Caco-2 (cell line): ENCODE data around the gene PRKAA2. TPM values are rescaled to one million over a fixed set of nuclear protein-coding genes. Genes with fewer than 3 reads are reported as not detected.
"Not testable (repeated sequence)": the region's sequence is repeated elsewhere in the genome, so short reads cannot be mapped to it uniquely, and the experiment has no call there.

Source experiments
- Bru-seq: library from RNA; stranded (reverse); fragments of 400-500 nt; gene quantifications from one replicate; lab custom pipeline; 2021; lab: Mats Ljungman, UMichigan
- BruChase-seq, 2 experiments: library from RNA; stranded (reverse); fragments of 400-500 nt; gene quantifications; one replicate each; lab custom pipeline; 2021; lab: Mats Ljungman, UMichigan
- BruUV-seq: library from RNA; stranded (reverse); fragments of 400-500 nt; replicated peaks from 2 replicates; lab custom pipeline; 2021; lab: Mats Ljungman, UMichigan
- CTCF ChIA-PET: fragments of 300-600 bp; sonication (Branson Sonifier 250); formaldehyde crosslinking; loops from one replicate; lab custom pipeline; 2022; ENCODE audit warnings: antibody characterized with exemption; lab: Charles Lee
- POLR2A ChIA-PET: fragments of 300-600 bp; sonication (Branson Sonifier 250); formaldehyde crosslinking; loops from one replicate; lab custom pipeline; 2022; ENCODE audit warnings: antibody characterized with exemption; lab: Charles Lee
- DNase-seq, 2 experiments: peaks; one replicate each; pipeline versions ENCODE4 v3.0.0 to v3.0.0-alpha.2; 2020 to 2022
- H3K27me3 ChIP-seq: replicated peaks from 2 replicates; pipeline ENCODE4 v1.6.0; 2011; ENCODE audit warnings: low read length; ENCODE audit not compliant: control insufficient read depth, insufficient read depth
- H3K36me3 ChIP-seq: 2 replicates; pipeline ENCODE4 v1.5.1; 2011; ENCODE audit warnings: low read length; ENCODE audit not compliant: control insufficient read depth, insufficient read depth
- H3K4me1 ChIP-seq: fragments of 250-450 bp; sonication (Bioruptor Pico); 2 replicates; pipeline ENCODE4 v1.5.1; 2020; ENCODE audit warnings: mild to moderate bottlenecking
- H3K4me3 ChIP-seq: 2 replicates; pipeline ENCODE4 v1.5.1; 2011; ENCODE audit warnings: low read depth, mild to moderate bottlenecking, control low read depth, low read length
- H3K9me3 ChIP-seq: fragments of 250-450 bp; sonication (Bioruptor Pico); 2 replicates; pipeline ENCODE4 v1.5.1; 2020; ENCODE audit warnings: mild to moderate bottlenecking, moderate library complexity
- H3K27ac Mint-ChIP-seq: one replicate; pipeline ENCODE4 v1.8.0; 2022; ENCODE audit warnings: mixed read lengths; ENCODE audit not compliant: unreplicated experiment
- H3K27me3 Mint-ChIP-seq: one replicate; pipeline ENCODE4 v1.8.0; 2022; ENCODE audit warnings: mixed read lengths; ENCODE audit not compliant: insufficient read depth, unreplicated experiment
- H3K36me3 Mint-ChIP-seq: one replicate; pipeline ENCODE4 v1.8.0; 2022; ENCODE audit warnings: mild to moderate bottlenecking, mixed read lengths; ENCODE audit not compliant: insufficient read depth, unreplicated experiment
- H3K4me1 Mint-ChIP-seq: one replicate; pipeline ENCODE4 v1.8.0; 2022; ENCODE audit warnings: low read depth, mixed read lengths; ENCODE audit not compliant: unreplicated experiment
- H3K4me3 Mint-ChIP-seq: one replicate; pipeline ENCODE4 v1.8.0; 2022; ENCODE audit warnings: mild to moderate bottlenecking, moderate library complexity, mixed read lengths; ENCODE audit not compliant: unreplicated experiment
- H3K9me3 Mint-ChIP-seq: one replicate; pipeline ENCODE4 v1.8.0; 2022; ENCODE audit warnings: mixed read lengths; ENCODE audit not compliant: unreplicated experiment
- intact Hi-C: fragments of 100-400 bp; cut with micrococcal nuclease; formaldehyde crosslinking; loops from one replicate; pipeline ENCODE4 v1.10.0; 2022; ENCODE audit not compliant: unreplicated experiment
- long read RNA-seq: library from polyadenylated mRNA; stranded (forward); transcript quantifications from one replicate; pipeline ENCODE4 v2.0.0, GENCODE V29; 2022
- total RNA-seq: library from RNA; stranded (reverse); gene quantifications from 2 replicates; pipeline ENCODE4 v1.2.3, GENCODE V29; 2022
- TF ChIP-seq, protein P1 (sequence below), 2 experiments: fragments of 200-600 bp in 1 of 2; IDR thresholded peaks; 1 replicate in 1 of 2; 2 replicates in 1 of 2; pipeline versions ENCODE4 v1.5.1 to v1.8.0; 2011 to 2022; ENCODE audit warnings: antibody characterized with exemption in 1 of 2, control low read depth in 1 of 2, inconsistent platforms in 1 of 2, low read depth in 1 of 2, low read length in 1 of 2, mild to moderate bottlenecking in 1 of 2, moderate library complexity in 1 of 2; ENCODE audit not compliant: insufficient read depth in 1 of 2, severe bottlenecking in 1 of 2, unreplicated experiment in 1 of 2

PRKAA2 gene
- total RNA-seq (5.8 and 5.9 TPM in 2 replicates), Bru-seq, nascent RNA (percentile 75 among the genes with signal in this experiment), BruChase-seq, experiment 1, labeled RNA remaining after a 2-hour chase (percentile 84 among the genes with signal in this experiment), BruChase-seq, experiment 2, labeled RNA remaining after a 6-hour chase (percentile 79 among the genes with signal in this experiment)
- long read RNA-seq, full-length matches to known transcripts: 5 of 14 reads
- long read RNA-seq, partial matches to known transcripts: 1 of 14 reads
- long read RNA-seq, other reads (novel, unspliced or antisense): 8 of 14 reads

DNA sequence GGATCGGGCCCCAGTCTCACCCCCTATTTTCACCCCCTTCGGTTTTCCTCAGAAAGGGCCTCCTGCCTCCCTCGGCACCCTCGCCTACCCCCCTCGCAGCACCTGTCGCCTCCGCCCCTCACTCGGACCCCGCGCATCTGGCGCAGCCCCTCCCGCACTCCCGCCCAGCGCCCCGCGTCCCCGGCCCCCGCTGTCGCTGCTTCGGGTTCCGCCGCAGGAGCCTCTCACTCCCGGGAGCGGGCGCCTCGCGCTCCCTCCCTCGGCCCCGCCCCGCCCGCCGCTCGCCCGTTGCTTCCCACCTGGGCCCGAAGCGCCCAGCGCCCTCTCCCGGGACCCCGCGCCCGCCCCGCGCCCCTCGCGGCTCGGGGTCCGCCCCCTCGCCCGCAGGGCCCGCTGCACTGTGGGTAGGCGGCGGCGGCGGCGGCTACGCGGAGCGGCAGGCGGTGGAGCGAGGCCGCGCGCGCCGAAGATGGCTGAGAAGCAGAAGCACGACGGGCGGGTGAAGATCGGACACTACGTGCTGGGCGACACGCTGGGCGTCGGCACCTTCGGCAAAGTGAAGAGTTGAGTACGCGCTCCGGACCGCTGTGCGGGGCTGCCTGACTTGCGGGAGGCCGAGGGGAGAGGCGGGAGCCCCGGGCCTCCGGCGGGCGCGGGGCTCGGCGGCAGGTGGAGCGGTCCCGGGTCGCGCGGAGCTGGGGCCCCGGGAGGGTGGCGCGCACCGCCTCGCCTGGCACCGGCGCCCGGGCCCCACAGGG is at the start of gene PRKAA2:
TSS of gene PRKAA2 (plus strand) at position 396 of the 758 bp plus-strand sequence. CDS start at position 470, 74 bp downstream.
- DNase-seq: peak; percentile 50 to 71
- ChIA-PET CTCF (no interaction called here), POLR2A (no interaction called here)
- H3K27ac Mint-ChIP-seq: peak within 1 kb of the TSS; percentile 82
- no TSS peak for BruUV-seq
- no peaks in the 10 kb centered on the region for H3K4me1 Mint-ChIP-seq
- peak within 1 kb of the TSS; percentile 70 for H3K4me3 Mint-ChIP-seq
- Histone ChIP-seq H3K4me1 (peaks cover 6% of the 10 kb centered on the region; the same call in 1 of the 2 replicates), H3K36me3 (no peaks in the 10 kb centered on the region), H3K27me3 (no peaks in the 10 kb centered on the region), H3K9me3 (no peaks in the 10 kb centered on the region), H3K4me3 (peak within 1 kb of the TSS; percentile 78)
- no peaks in the 10 kb centered on the region for H3K36me3 Mint-ChIP-seq
- intact Hi-C loops: loop anchor here (10.0 kb wide), 1 partner anchor 60 kb away; no protein-coding TSS in a partner anchor
- no peaks in the 10 kb centered on the region for H3K9me3 Mint-ChIP-seq
- TF ChIP-seq, protein P1, sequence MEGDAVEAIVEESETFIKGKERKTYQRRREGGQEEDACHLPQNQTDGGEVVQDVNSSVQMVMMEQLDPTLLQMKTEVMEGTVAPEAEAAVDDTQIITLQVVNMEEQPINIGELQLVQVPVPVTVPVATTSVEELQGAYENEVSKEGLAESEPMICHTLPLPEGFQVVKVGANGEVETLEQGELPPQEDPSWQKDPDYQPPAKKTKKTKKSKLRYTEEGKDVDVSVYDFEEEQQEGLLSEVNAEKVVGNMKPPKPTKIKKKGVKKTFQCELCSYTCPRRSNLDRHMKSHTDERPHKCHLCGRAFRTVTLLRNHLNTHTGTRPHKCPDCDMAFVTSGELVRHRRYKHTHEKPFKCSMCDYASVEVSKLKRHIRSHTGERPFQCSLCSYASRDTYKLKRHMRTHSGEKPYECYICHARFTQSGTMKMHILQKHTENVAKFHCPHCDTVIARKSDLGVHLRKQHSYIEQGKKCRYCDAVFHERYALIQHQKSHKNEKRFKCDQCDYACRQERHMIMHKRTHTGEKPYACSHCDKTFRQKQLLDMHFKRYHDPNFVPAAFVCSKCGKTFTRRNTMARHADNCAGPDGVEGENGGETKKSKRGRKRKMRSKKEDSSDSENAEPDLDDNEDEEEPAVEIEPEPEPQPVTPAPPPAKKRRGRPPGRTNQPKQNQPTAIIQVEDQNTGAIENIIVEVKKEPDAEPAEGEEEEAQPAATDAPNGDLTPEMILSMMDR (IDR thresholded peaks at IDR 0.05; ENCODE audit: insufficient read depth in 1 of 2, low read depth in 1 of 2, low read length in 1 of 2, severe bottlenecking in 1 of 2, unreplicated experiment in 1 of 2): no peak
- H3K27me3 Mint-ChIP-seq: no peaks in the 10 kb centered on the region

GRCh38 chr1:56595397-56596191 is 49.5 kb upstream of the PRKAA2 start:
- POLR2A ChIA-PET, H3K4me1 ChIP-seq, CTCF ChIA-PET, H3K4me3 ChIP-seq, intact Hi-C loops, H3K9me3 ChIP-seq, BruUV-seq, H3K27ac Mint-ChIP-seq, H3K27me3 ChIP-seq, H3K9me3 Mint-ChIP-seq, H3K27me3 Mint-ChIP-seq, DNase-seq, H3K36me3 Mint-ChIP-seq, H3K36me3 ChIP-seq, H3K4me3 Mint-ChIP-seq: not testable (repeated sequence)
- H3K4me1 Mint-ChIP-seq: peaks cover 10% of the 10 kb centered on the region

DNA sequence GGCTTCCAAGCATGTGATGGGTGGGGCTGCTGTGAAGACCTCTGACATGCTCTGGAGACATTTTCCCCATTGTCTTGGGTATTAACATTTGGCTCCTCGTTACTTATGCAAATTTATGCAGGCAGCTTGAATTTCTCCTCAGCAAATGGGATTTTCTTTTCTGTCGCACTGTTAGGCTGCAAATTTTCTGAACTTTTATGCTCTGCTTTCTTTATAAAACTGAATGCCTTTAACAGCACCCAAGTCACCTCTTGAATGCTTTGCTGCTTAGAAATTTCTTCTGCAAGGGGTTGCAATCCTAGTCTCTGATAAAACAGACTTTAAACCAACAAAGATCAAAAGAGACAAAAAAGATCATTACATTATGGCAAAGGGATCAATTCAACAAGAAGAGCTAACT is 35.0 kb upstream of the PRKAA2 start:
- H3K27me3 Mint-ChIP-seq, H3K27me3 ChIP-seq, BruUV-seq, H3K27ac Mint-ChIP-seq, H3K4me1 ChIP-seq, H3K36me3 Mint-ChIP-seq, H3K9me3 ChIP-seq, POLR2A ChIA-PET, CTCF ChIA-PET, H3K4me1 Mint-ChIP-seq, H3K4me3 ChIP-seq, H3K4me3 Mint-ChIP-seq, intact Hi-C loops, H3K36me3 ChIP-seq, DNase-seq: not testable (repeated sequence)
- H3K9me3 Mint-ChIP-seq: peaks cover 12% of the 10 kb centered on the region

- DNase-seq, H3K4me3 ChIP-seq, H3K36me3 Mint-ChIP-seq, H3K27me3 ChIP-seq, H3K4me1 ChIP-seq, H3K27ac Mint-ChIP-seq, H3K36me3 ChIP-seq, CTCF ChIA-PET, H3K9me3 ChIP-seq, H3K27me3 Mint-ChIP-seq, intact Hi-C loops, H3K4me3 Mint-ChIP-seq, H3K4me1 Mint-ChIP-seq, BruUV-seq, POLR2A ChIA-PET: not testable (repeated sequence)
- H3K9me3 Mint-ChIP-seq: peaks cover 18% of the 10 kb centered on the region
Measured at GRCh38 chr1:56610770-56611169, 34.3 kb upstream of the PRKAA2 start.
